GM12878 (cell line): ENCODE results near the gene TACC2. TPM values are rescaled to one million over a fixed set of nuclear protein-coding genes. Genes with fewer than 3 reads are reported as not detected.

Experiments
- ATAC-seq: fragments of 200-7000 bp; cut with Tn5 transposase; 3 replicates; pipeline ENCODE4 v1.9.1; 2020; ENCODE audit warnings: mild to moderate bottlenecking, moderate library complexity
- BruUV-seq: library from RNA; stranded (reverse); fragments of 400-500 nt; replicated peaks from 2 replicates; lab custom pipeline; 2021; lab: Mats Ljungman, UMichigan
- CTCF ChIA-PET: fragments of 300-600 bp; sonication (Branson Sonifier 250); formaldehyde crosslinking; extraction: SDS; loops from one replicate; lab custom pipeline; 2021; ENCODE audit warnings: inconsistent platforms; lab: Yijun Ruan, JAX
- POLR2A ChIA-PET: fragments of 350-600 bp; formaldehyde crosslinking; extraction: SDS; loops from one replicate; lab custom pipeline; 2021; ENCODE audit warnings: inconsistent platforms; lab: Charles Lee
- RAD21 ChIA-PET: fragments of 300-600 bp; sonication (Branson Sonifier 250); formaldehyde crosslinking; loops from one replicate; lab custom pipeline; 2023; ENCODE audit warnings: antibody characterized with exemption; ENCODE audit not compliant: unreplicated experiment; lab: Charles Lee
- SMC1A ChIA-PET: fragments of 300-600 bp; sonication (Branson Sonifier 250); formaldehyde crosslinking; loops from one replicate; lab custom pipeline; 2023; ENCODE audit not compliant: unreplicated experiment, uncharacterized antibody; lab: Charles Lee
- DNase-seq: peaks from one replicate; pipeline ENCODE4 v3.0.0-alpha.2; 2011; ENCODE audit warnings: low read depth, low spot score
- FAIRE-seq: peaks from 3 replicates; lab custom pipeline; 2011; peaks lifted over from hg19 to GRCh38; lab: Jason Lieb, UNC
- H2AFZ ChIP-seq: 2 replicates; pipeline ENCODE4 v1.6.0; 2011; ENCODE audit warnings: low read depth, low read length, control low read depth; ENCODE audit not compliant: control insufficient read depth
- H3K27ac ChIP-seq: 2 replicates; pipeline ENCODE4 v1.5.1; 2011; ENCODE audit warnings: control low read depth; ENCODE audit not compliant: control insufficient read depth, insufficient read depth
- H3K27me3 ChIP-seq, 2 experiments: replicated peaks in 1 of 2; 2 replicates each; pipeline versions ENCODE4 v1.6.0 to v1.6.1; 2011; ENCODE audit warnings: low read length in 1 of 2; ENCODE audit not compliant: control insufficient read depth in 2 of 2, insufficient read depth in 2 of 2
- H3K36me3 ChIP-seq, 2 experiments: 2 replicates each; pipeline ENCODE4 v1.5.1; 2011; ENCODE audit warnings: low read length in 1 of 2; ENCODE audit not compliant: control insufficient read depth in 2 of 2, insufficient read depth in 2 of 2
- H3K4me1 ChIP-seq: 2 replicates; pipeline ENCODE4 v1.6.1; 2011; ENCODE audit warnings: mild to moderate bottlenecking, low read length, moderate library complexity, mixed read lengths; ENCODE audit not compliant: control insufficient read depth, insufficient read depth
- H3K4me2 ChIP-seq: 2 replicates; pipeline ENCODE4 v1.6.0; 2011; ENCODE audit warnings: control low read depth; ENCODE audit not compliant: control insufficient read depth, insufficient read depth
- H3K4me3 ChIP-seq: fragments of 200-600 bp; sonication (generic); 2 replicates; pipeline ENCODE4 v1.5.1; 2016
- H3K79me2 ChIP-seq: 2 replicates; pipeline ENCODE4 v1.6.0; 2011; ENCODE audit warnings: low read length; ENCODE audit not compliant: control insufficient read depth, insufficient read depth
- H3K9ac ChIP-seq: 2 replicates; pipeline ENCODE4 v1.8.0; 2011; ENCODE audit warnings: low read length, control low read depth, mixed read lengths; ENCODE audit not compliant: control insufficient read depth, insufficient read depth
- H3K9me3 ChIP-seq: replicated peaks from 3 replicates; pipeline ENCODE4 v1.5.1; 2011; ENCODE audit warnings: mild to moderate bottlenecking, low read length; ENCODE audit not compliant: control insufficient read depth, insufficient read depth
- H4K20me1 ChIP-seq: 2 replicates; pipeline ENCODE4 v1.6.0; 2011; ENCODE audit not compliant: control insufficient read depth, insufficient read depth
- BCL3 ChIP-seq: IDR thresholded peaks from 2 replicates; pipeline ENCODE4 v1.6.1; 2011; ENCODE audit warnings: borderline replicate concordance, low read depth, mild to moderate bottlenecking, moderate library complexity, low read length; ENCODE audit not compliant: insufficient read depth, poor library complexity, severe bottlenecking
- FOS ChIP-seq: IDR thresholded peaks from 3 replicates; pipeline ENCODE4 v1.6.1; 2011; ENCODE audit warnings: borderline replicate concordance; ENCODE audit not compliant: insufficient read length; ENCODE audit errors: extremely low read depth
- MEF2A ChIP-seq: IDR thresholded peaks from 2 replicates; pipeline ENCODE4 v1.6.1; 2011; ENCODE audit warnings: low read depth, mild to moderate bottlenecking, low read length, moderate library complexity; ENCODE audit not compliant: insufficient read depth
- NR2C2 ChIP-seq: IDR thresholded peaks from 2 replicates; pipeline ENCODE4 v1.6.1; 2011; ENCODE audit warnings: borderline replicate concordance, low read depth; ENCODE audit not compliant: control insufficient read depth, insufficient read length
- RAD51 ChIP-seq: fragments of 450-650 bp; IDR thresholded peaks from 2 replicates; pipeline ENCODE4 v1.6.1; 2016; ENCODE audit warnings: moderate library complexity, mild to moderate bottlenecking, inconsistent platforms
- RELB ChIP-seq: fragments of 450-650 bp; IDR thresholded peaks from 2 replicates; pipeline ENCODE4 v1.6.1; 2017; ENCODE audit warnings: low read depth, mild to moderate bottlenecking, moderate library complexity
- WGBS: methylation state at CpG from one replicate; pipeline ENCODE4 v1.1.6; 2016; ENCODE audit warnings: low lambda C conversion rate; ENCODE audit not compliant: insufficient replicate concordance, insufficient coverage; ENCODE audit errors: missing lambda C conversion rate; 5-methylcytosine and 5-hydroxymethylcytosine counted together
- in situ Hi-C: fragments of 300-500 bp; cut with MboI; formaldehyde crosslinking; loops from 9 replicates; pipeline ENCODE4 v1.14.3; 2018; ENCODE audit warnings: mixed read lengths
- intact Hi-C: fragments of 100-400 bp; cut with micrococcal nuclease; formaldehyde crosslinking; loops from one replicate; pipeline ENCODE4 v1.14.2; 2022; ENCODE audit not compliant: unreplicated experiment
- polyA plus RNA-seq, 11 experiments: library from polyadenylated mRNA; depleted of rRNA in 4 of 11; unstranded in 6 of 11; stranded (reverse) in 5 of 11; fragments of >200 nt; fragmentation: Nextera tagmentation in 4 of 11; fragmentation: Illumina TruSeq in 1 of 11; extraction: Ambion mirVana in 4 of 11; extraction: Trizol in 1 of 11; gene quantifications; 1 replicate in 1 of 11; 2 replicates in 10 of 11; pipeline versions ENCODE4 v1.2.1 to v1.2.3, GENCODE V29; 2011 to 2016; ENCODE audit warnings: inconsistent platforms in 2 of 11, missing spikeins in 2 of 11, low read depth in 1 of 11
- total RNA-seq, 4 experiments: library from RNA; depleted of rRNA in 3 of 4; stranded (reverse); fragments of >200 nt in 3 of 4; fragmentation: Illumina TruSeq in 1 of 4; extraction: Trizol in 1 of 4; gene quantifications; 2 replicates each; pipeline versions ENCODE4 v1.2.1 to v1.2.3, GENCODE V29; 2013 to 2021

TACC2 gene
- total and polyA plus RNA-seq, 10 of the 15 experiments (the other 5 are each of a cell fraction or from before 2014, with no cell fraction given), result 0.07 to 0.64 (median 0.13) TPM; not detected in 5

- CTCF ChIA-PET, result no interaction called here
- H3K27ac ChIP-seq, result no peak overlapping the region
- RAD21 ChIA-PET, result no interaction called here
- H2AFZ ChIP-seq, result no peak overlapping the region
- FAIRE-seq (no peak), ATAC-seq (no peak), DNase-seq (no peak)
- intact Hi-C loops (no loop called here), in situ Hi-C loops (no loop called here)
- WGBS, result 1% methylated on average over 4 of the region's 4 CpGs
- TF ChIP-seq FOS (no peak), RAD51 (no peak), RELB (no peak), MEF2A (no peak), BCL3 (no peak), NR2C2 (no peak)
- POLR2A ChIA-PET, result no interaction called here
- H3K9me3 ChIP-seq, result no peaks in the 10 kb centered on the region
- no peaks in the 10 kb centered on the region for H3K79me2 ChIP-seq
- no peak overlapping the region for H3K9ac ChIP-seq
- H3K27me3 ChIP-seq, result 0 out of 4 replicates have a peak, but pooled peaks cover 0 to 1% of the 10 kb centered on the region in 2 experiments
- BruUV-seq, result no TSS peak
- no peak overlapping the region for H3K4me2 ChIP-seq
- H3K4me3 ChIP-seq, result no peak overlapping the region
- H3K4me1 ChIP-seq, result no peaks in the 10 kb centered on the region
- H4K20me1 ChIP-seq, result no peaks in the 10 kb centered on the region
- H3K36me3 ChIP-seq, result no peaks in the 10 kb centered on the region
- SMC1A ChIA-PET, result no interaction called here
Observed at GRCh38 chr10:122245136-122245535, 256.2 kb downstream of the TACC2 start.
